CD4-positive, alpha-beta T cell treated with Interleukin-4 for 1 hour (primary cell): ENCODE results near the gene PODNL1.
A peak's percentile ranks its signal among the peaks of the same experiment; 100 is the strongest.

Experiments
- DNase-seq, 2 donors: peaks; one replicate each; pipeline ENCODE4 v3.0.0-alpha.2; 2020 to 2022

The PODNL1 gene

GRCh38 chr19:13887517-13887916, 50.7 kb downstream of the PODNL1 start:
- no peak for DNase-seq

GRCh38 chr19:13887018-13887436, 51.2 kb downstream of the PODNL1 start:
- peak; percentile 35 to 56 for DNase-seq

GRCh38 chr19:13885826-13886365, 52.3 kb downstream of the PODNL1 start:
- no peak for DNase-seq

DNA sequence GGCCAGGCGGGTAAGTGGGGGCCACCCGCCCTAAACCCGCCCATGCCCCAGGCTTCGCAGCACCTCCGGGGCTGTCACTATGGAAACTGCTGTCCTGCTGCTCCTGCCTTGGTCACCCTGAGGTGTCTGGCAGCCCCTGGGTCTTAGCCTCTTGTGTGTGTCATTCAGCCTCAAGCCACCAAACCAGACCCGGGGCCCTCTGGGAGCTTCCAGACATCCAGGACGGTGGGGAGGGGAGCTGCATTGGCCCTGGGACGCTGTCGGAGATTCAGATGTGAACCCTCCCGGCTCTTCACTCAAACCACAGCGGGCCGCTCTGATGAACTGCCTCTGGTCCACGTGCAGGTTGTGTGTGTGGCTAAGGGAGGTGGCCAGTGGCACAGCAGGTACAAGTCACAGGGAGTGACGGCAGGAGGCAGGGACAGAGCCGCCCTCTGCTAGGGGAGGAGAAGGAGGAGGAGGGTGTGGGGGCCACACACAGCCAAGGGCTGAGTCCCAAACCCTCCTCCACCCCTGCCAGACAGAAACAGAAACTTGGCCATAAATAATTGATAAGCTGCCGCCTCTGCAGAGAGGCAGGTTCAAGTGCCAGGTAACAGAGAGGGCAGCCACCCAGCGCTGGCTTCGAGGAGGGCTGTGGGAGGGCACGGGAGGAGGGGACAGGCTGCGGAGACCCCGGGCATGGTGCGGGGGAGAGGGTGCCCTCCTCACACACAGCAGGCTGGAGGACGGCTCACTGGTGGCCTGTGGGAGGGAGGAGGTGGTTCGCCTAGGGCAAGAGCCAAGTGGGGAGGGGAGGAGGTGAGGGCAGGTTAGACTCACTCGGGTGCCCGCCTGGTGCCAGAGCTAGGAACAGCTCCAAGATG, 53.3 kb downstream of the PODNL1 start:
- no peak for DNase-seq

DNA sequence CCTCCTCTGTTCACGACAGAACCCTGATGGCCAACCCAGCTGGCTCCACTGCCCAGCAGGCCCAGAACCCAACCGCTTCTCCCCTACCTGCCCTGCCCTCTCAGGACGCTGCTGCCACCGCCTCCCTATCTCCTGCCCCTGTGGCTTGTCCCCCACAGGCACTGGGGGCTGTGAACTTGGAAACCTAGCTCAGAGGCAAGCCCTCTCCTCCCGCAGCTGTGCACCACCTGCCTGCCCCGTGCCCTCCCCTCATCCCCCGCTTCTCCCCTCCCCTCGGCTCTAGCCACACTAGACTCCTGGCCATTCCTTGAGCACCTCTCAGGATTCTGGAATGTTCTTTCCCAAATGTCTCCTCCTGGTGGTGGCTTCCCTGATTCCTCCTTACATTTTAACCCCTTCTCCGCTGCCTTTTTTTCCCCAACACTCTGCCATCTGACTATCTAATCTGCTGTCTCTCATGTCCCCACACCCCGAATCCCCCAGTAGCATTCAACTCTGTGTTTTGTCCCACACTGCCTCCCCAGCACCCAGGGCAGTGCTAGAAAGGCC, 54.6 kb downstream of the PODNL1 start:
- DNase-seq = no peak

DNA sequence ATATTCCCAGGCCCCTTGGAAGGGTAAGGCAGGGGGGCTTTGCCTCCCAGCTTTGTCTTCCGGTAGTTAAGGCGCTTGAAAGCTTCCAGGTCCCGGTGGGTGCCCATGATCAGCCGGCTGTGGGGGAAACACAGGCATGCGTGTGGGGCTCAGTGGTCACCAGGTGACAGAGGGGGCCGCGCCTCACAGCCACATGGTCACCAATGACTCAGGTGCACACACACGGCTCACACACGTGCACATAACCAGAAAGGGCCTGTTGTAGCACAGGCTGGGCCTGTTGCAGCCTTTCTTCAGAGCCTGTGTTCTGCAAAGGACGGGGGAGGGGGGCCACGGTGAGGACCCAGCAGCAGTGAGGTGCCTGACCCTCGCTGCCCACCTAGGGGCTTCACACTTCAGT, 55.4 kb downstream of the PODNL1 start:
- DNase-seq = no peak

DNA sequence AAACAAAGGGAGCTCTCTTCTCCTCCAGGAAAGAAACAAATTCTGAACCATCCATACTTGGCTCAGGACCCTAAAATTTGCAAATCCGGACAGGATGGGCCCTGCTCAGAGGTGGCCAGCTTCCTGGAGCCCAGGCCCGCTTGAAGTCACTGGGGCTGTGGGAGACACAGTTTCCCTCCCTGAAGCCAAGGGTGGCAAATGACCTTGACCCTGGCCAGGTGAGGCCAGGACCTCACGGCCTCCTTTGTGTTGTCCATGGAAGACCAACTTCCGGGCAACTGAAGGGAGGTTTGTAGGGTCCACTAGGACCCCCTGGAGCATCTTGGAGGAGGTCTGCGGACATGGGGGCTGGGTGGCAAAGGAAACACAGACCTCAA, 55.8 kb downstream of the PODNL1 start:
- no peak for DNase-seq

GRCh38 chr19:13881692-13882418, 56.4 kb downstream of the PODNL1 start:
- DNase-seq = peak in 1 of 2 donors; percentile 59

GRCh38 chr19:13881251-13881691, 56.9 kb downstream of the PODNL1 start:
- peak in 1 of 2 donors; percentile 36 for DNase-seq
